T-helper 2 cell treated with Interferon-gamma antibody and Interleukin-4, amounts not matched to agents 5 μg/mL and 100 μg/mL, for 36 hours (primary cell): ENCODE measurements around the gene LIF.

Experiments
- DNase-seq: peaks from one replicate; pipeline ENCODE4 v3.0.0; 2021; ENCODE audit warnings: low spot score
- H3K27ac Mint-ChIP-seq: one replicate; pipeline ENCODE4 v1.8.0; 2021; ENCODE audit warnings: mild to moderate bottlenecking, mixed read lengths
- H3K27me3 Mint-ChIP-seq: one replicate; pipeline ENCODE4 v1.8.0; 2021; ENCODE audit warnings: low read depth, mixed read lengths
- H3K36me3 Mint-ChIP-seq: one replicate; pipeline ENCODE4 v1.8.0; 2021; ENCODE audit warnings: low read depth, mixed read lengths
- H3K4me1 Mint-ChIP-seq: one replicate; pipeline ENCODE4 v1.8.0; 2021; ENCODE audit warnings: low read depth, mixed read lengths
- H3K4me3 Mint-ChIP-seq: one replicate; pipeline ENCODE4 v1.8.0; 2022; ENCODE audit warnings: mild to moderate bottlenecking, moderate library complexity, mixed read lengths
- H3K9me3 Mint-ChIP-seq: one replicate; pipeline ENCODE4 v1.8.0; 2021; ENCODE audit warnings: mixed read lengths

Gene LIF

DNA sequence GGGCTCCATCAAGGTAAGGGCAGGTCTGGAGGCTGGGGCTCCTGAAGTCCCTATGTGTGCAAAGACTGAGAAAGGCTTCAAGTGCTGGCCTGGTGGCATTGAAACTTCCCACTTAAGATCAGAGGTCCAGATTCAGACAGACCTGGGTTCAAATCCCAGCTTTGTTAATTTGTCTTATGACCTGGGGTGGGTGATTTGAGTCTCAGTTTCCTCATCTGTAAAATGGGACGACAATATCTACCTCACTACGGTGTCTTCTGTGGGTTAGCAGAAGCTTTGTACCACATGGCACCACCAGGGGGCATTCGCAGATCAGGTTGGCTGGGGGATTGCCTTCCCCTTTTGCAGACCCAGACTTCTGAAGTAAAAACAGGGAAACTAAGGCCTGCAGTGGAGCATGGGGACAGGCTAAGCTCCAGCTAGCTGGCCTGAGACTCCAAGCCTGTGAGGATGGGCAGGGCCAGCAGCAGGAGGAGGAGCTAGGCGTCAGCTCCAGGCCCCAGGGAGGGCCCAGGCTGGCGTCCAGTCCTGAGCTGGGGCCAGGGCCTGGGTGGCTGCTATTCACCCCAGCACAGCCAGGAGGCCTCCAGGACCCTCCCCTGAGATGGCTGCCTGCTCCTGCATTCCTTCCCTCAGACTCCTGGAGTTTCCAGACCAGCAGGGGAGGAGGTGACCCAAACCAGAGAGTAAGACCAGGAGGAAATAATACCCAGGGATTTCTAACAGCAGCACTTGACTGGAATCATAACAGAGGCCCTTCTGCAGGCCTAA, 41.3 kb upstream of the LIF start:
- Mint-ChIP-seq H3K36me3 (peaks cover 23% of the 10 kb centered on the region), H3K27ac (peak overlapping the region; percentile 80), H3K4me1 (peaks cover 54% of the 10 kb centered on the region), H3K9me3 (no peaks in the 10 kb centered on the region), H3K27me3 (no peaks in the 10 kb centered on the region), H3K4me3 (peak overlapping the region; percentile 90)
- DNase-seq = peak; percentile 76

DNA sequence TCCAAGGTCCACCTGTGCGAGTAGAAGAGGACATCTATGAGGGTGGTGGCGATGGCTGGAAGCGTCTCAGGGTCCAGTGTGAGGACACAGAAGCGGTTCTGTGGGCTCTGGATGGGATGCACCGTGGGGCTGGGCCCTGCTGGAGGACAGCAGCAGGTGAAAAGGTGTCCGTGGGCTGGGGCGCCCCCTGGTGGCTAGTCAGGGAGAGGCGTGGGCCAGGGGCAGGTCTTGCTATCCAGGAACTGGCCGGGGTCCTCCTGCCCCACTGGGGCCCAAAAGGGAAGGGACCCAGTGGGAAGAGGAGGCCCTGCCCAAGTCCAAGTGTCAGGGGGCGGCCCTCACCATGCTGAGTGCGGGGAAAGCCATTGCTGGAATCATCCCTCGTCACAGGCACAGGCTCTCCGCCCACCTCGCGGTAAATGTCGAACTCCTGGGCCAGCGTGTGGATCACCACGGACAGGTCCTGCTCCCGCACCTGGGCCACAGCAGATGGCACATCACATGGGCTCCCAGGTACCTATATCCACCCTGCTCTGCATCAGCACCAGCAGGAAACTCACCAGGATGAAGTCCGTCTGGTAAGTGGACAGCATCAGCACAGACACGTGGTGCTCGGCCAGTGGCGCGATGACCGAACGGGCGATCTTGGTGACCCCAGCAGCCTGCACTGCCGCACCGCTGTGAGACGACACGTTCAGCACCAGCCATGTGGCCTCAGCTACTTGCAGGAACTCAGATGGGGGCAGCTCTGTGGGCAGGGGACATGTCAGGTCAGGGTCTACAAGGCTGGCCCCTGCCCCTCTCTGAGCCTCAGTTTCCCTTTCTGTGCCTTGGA, 40.5 kb upstream of the LIF start:
- DNase-seq = peak; percentile 83

DNA sequence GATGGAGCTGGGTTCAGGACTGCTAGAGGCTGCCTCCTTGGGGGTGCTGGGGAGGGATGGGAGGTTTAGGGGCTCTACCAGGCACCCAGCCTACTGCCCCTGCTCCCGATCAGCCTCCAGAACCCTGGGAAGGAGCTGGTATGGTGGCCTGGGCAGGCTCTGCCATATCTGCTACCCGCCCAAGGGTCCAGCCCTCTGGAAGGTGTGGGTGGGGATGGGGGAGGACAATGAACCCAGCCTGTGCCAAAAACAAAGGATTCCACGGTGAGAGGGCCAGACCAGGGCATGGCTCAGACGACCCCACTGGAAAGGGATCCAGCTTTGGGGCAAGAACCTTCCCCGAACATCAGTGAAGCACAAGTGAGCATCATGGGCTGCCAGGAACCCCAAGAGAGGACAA, 39.8 kb upstream of the LIF start:
- Mint-ChIP-seq H3K4me3 (peak overlapping the region; percentile 39), H3K9me3 (no peaks in the 10 kb centered on the region), H3K27me3 (no peaks in the 10 kb centered on the region), H3K4me1 (peaks cover 58% of the 10 kb centered on the region), H3K36me3 (peaks cover 25% of the 10 kb centered on the region), H3K27ac (peak overlapping the region; percentile 73)
- no peak for DNase-seq

More for the DNA sequence above, 40.5 kb upstream of the LIF start:
- Mint-ChIP-seq H3K9me3 (no peaks in the 10 kb centered on the region), H3K27me3 (no peaks in the 10 kb centered on the region), H3K27ac (peak overlapping the region; percentile 73), H3K4me3 (peak overlapping the region; percentile 90), H3K36me3 (peaks cover 26% of the 10 kb centered on the region), H3K4me1 (peaks cover 60% of the 10 kb centered on the region)

DNA sequence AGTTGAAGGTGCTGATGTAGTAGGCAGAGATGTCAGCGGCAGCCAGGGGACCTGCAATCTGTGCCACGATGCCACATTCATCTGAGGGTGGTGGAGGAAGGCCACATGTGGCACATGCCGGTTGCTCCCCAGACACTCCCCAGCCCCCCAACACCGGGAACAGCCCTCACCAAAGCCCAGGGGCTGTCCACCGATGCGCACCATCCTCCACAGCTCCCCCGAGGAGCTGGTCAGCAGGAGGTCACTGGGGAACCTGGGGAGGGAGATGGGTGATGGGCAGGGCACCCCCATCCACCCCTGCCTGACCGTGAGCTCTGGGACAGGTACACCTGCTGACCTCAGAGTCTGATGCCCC, 39.3 kb upstream of the LIF start:
- no peak overlapping the region for H3K4me3 Mint-ChIP-seq
- H3K27me3 Mint-ChIP-seq = no peaks in the 10 kb centered on the region
- peaks cover 25% of the 10 kb centered on the region for H3K36me3 Mint-ChIP-seq
- H3K9me3 Mint-ChIP-seq = no peaks in the 10 kb centered on the region
- H3K27ac Mint-ChIP-seq = no peak overlapping the region
- peaks cover 53% of the 10 kb centered on the region for H3K4me1 Mint-ChIP-seq
- DNase-seq = no peak

DNA sequence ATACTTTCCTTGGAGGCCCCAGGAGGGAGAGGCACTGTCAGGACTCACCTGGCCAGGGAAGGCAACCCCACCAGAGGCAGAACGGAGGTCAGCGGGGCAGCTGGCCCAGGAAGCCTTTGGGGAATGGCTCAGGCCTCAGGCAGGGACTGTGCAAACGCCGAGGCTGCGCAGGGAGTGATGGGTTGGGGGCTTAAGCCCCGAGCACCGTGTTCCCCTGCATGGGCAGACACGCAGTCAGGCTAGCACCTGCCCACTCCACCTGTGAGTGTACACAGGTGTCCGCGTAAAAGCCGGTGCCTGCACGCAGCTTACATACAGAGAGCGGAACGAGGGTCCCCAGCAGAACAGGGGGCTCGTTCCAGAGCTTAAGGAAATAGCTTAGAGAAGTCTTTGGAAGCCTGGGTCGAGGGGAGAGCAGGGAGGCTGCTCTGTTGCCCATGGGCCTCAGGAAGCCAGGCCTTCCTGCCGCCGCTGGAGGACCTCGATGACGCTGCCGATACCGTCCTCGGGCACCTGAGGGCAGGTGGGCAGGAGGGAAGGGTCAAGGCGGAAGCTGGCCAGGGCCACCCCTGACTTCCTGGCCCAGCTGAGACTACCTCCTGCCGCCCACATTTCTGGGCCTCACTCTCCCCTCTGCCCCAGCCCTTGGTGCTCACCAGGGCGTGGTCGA, 38.8 kb upstream of the LIF start:
- H3K36me3 Mint-ChIP-seq = peaks cover 25% of the 10 kb centered on the region
- no peaks in the 10 kb centered on the region for H3K9me3 Mint-ChIP-seq
- no peaks in the 10 kb centered on the region for H3K27me3 Mint-ChIP-seq
- peak overlapping the region; percentile 7 for H3K4me3 Mint-ChIP-seq
- DNase-seq = no peak
- peaks cover 48% of the 10 kb centered on the region for H3K4me1 Mint-ChIP-seq
- H3K27ac Mint-ChIP-seq = peak overlapping the region; percentile 78

DNA sequence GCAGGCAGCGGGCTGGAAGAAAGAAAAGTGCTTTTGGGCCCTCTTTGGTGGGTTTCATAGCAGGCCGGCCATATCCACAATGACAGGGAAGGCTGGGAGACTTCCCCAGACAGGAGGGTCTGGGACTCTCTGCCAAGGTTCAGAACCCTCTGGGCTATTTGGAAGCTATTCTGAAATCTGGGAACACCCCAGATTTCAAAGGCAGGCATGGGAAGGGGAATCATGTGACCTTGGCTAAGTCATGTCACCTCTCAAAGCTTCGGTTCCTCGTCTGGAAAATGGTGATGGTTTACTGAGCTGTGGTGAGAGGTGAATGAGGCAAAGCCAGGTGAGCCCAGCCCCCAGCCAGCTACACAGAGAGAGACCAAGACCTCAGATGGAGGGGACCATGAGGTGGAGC, 38.1 kb upstream of the LIF start:
- Mint-ChIP-seq H3K4me1 (peaks cover 44% of the 10 kb centered on the region), H3K4me3 (peak overlapping the region; percentile 67), H3K9me3 (no peaks in the 10 kb centered on the region), H3K36me3 (peaks cover 26% of the 10 kb centered on the region), H3K27me3 (no peaks in the 10 kb centered on the region), H3K27ac (peak overlapping the region; percentile 78)
- no peak for DNase-seq

DNA sequence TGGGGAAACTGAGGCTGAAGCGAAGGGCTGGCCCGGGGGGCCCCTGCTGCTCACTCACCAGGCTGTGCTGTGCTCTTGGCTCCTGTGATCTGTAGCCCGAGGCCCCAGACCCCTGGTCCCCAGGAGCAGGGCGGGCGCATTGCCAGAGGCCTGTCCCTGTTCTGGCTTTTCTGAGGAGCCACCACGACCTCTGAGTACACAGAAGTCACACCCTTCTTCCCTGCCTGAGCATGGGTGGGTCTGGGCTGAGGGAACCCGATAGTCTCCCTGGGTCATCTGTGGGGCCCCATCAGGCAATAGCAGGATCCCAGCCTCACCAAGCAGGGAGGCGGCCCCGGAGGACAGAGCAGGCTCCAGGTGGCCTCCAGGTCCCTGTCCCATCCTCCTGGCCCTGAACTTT, 37.6 kb upstream of the LIF start:
- Mint-ChIP-seq H3K27me3 (no peaks in the 10 kb centered on the region), H3K27ac (peak overlapping the region; percentile 72), H3K4me3 (peak overlapping the region; percentile 67), H3K9me3 (no peaks in the 10 kb centered on the region), H3K36me3 (peaks cover 29% of the 10 kb centered on the region), H3K4me1 (peaks cover 47% of the 10 kb centered on the region)
- DNase-seq = no peak

DNA sequence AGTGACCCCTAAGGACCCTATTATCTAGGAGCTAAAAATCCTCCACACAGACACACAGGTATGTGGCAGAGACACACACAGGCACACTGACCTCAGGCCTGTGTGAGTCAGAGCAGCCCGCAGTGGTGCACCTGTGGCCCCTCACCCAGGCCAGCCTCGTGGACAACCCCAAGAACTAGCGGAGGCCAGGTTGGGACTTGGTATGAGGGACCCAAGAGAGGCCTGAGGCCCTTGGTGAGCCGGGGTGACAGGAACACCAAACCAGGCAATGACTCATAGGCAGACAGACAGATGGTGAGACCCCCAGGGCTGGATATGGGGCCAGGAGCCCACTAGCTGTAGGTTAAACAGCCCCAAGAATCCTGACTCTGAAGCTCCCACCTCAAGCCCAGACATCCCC, 36.8 kb upstream of the LIF start:
- H3K4me3 Mint-ChIP-seq = peak overlapping the region; percentile 67
- H3K4me1 Mint-ChIP-seq = peaks cover 53% of the 10 kb centered on the region
- no peak for DNase-seq
- H3K27ac Mint-ChIP-seq = peak overlapping the region; percentile 77
- H3K27me3 Mint-ChIP-seq = no peaks in the 10 kb centered on the region
- no peaks in the 10 kb centered on the region for H3K9me3 Mint-ChIP-seq
- peaks cover 32% of the 10 kb centered on the region for H3K36me3 Mint-ChIP-seq

DNA sequence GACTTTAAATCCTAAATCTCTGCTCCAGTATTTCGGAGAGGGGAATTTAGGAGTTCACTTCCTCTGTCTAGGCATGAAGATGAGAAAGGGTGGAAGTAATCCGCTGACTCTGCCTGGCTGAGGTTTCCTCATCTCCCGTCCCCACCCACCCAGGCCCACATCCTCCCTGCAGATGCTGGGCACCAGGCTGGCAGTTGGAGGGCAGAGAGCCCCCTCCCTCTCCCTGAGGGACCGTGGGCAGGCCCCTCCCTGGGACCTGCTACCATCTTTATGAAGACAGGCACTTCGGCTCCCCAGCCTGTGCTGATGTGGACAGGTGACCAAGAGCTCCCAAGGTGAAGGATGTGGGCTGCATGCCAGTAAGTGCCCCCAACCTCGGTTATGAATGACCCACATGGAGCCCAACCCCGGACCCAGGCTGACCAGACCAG, 36.1 kb upstream of the LIF start:
- Mint-ChIP-seq H3K4me3 (peak overlapping the region; percentile 67), H3K4me1 (peaks cover 54% of the 10 kb centered on the region), H3K9me3 (no peaks in the 10 kb centered on the region), H3K36me3 (peaks cover 37% of the 10 kb centered on the region), H3K27me3 (no peaks in the 10 kb centered on the region), H3K27ac (peak overlapping the region; percentile 77)
- DNase-seq = no peak

DNA sequence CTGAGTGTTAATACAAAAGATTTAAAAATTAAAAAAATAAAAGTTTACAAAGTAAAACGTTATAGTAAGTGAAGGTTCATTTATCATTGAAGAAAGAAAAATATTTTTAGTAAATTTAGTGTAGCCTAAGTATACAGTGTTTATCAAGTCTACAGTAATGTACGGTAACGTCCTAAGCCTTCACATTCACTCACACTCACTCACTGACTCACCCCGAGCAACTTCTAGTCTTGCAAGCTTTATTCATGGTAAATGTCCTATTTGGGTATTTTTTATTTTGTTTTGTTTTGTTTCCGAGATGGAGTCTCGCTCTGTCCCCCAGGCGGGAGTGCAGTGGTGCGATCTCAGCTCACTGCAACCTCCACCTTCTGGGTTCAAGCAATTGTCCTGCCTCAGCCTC, 33.9 kb upstream of the LIF start:
- Mint-ChIP-seq H3K36me3 (peaks cover 44% of the 10 kb centered on the region), H3K4me1 (peaks cover 57% of the 10 kb centered on the region), H3K27ac (no peak overlapping the region), H3K4me3 (no peak overlapping the region), H3K27me3 (no peaks in the 10 kb centered on the region), H3K9me3 (no peaks in the 10 kb centered on the region)
- DNase-seq = no peak

DNA sequence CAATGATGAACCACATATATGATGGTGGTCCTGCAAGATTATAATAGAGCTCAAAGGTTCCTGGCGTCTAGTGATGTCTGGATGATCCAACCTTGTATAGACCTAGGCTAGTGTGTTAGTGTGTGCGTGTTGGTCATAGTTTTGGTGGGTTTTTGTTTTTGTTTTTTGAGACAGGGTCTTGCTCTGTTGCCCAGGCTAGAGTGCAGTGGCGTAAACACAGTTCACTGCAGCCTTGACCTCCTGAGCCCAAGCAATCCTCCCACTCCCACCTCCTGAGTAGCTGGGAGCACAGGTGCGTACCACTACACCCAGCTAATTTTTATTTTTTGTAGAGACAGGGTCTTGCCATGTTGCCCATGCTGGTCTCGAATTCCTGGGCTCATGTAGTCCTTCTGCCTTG, 33.4 kb upstream of the LIF start:
- peak overlapping the region; percentile 34 for H3K4me3 Mint-ChIP-seq
- peak overlapping the region; percentile 49 for H3K27ac Mint-ChIP-seq
- peaks cover 42% of the 10 kb centered on the region for H3K36me3 Mint-ChIP-seq
- H3K9me3 Mint-ChIP-seq = no peaks in the 10 kb centered on the region
- peaks cover 59% of the 10 kb centered on the region for H3K4me1 Mint-ChIP-seq
- H3K27me3 Mint-ChIP-seq = no peaks in the 10 kb centered on the region
- no peak for DNase-seq

DNA sequence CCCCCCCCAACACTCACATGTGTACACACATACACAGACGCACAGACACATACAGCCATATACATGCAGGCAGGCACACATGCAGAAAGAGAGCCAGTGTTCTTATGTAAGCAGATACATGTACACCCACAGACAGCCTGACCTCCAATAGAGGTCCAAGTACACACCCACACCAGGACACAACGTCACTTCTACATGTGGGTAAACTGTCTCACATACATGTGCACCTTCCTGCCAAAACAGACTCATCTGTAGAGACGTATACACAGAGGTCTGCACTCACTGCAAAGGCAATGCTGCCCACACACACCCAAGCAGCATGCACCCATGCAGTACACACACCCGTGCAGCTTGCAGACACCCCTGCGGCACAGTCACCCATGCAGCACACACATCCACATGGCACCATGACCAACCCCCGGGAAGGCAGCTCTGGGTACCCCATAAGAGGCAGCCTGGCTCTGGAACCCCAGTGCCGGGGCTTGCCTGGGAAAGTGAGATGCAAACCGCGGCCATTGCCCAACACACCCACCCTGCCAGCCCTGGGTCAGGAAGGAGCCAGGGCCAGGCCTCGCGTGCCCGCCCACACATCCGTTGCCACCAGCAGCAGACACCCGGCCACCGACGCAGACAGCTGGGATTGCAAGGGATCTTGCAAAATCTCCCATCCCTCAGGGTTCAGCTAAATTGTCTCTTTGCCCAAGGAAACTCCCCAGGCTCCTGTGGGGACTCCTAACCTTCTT, 32.7 kb upstream of the LIF start:
- Mint-ChIP-seq H3K4me3 (peak overlapping the region; percentile 34), H3K9me3 (no peaks in the 10 kb centered on the region), H3K36me3 (peaks cover 42% of the 10 kb centered on the region), H3K27me3 (no peaks in the 10 kb centered on the region), H3K4me1 (peaks cover 57% of the 10 kb centered on the region), H3K27ac (peak overlapping the region; percentile 49)
- DNase-seq = no peak

DNA sequence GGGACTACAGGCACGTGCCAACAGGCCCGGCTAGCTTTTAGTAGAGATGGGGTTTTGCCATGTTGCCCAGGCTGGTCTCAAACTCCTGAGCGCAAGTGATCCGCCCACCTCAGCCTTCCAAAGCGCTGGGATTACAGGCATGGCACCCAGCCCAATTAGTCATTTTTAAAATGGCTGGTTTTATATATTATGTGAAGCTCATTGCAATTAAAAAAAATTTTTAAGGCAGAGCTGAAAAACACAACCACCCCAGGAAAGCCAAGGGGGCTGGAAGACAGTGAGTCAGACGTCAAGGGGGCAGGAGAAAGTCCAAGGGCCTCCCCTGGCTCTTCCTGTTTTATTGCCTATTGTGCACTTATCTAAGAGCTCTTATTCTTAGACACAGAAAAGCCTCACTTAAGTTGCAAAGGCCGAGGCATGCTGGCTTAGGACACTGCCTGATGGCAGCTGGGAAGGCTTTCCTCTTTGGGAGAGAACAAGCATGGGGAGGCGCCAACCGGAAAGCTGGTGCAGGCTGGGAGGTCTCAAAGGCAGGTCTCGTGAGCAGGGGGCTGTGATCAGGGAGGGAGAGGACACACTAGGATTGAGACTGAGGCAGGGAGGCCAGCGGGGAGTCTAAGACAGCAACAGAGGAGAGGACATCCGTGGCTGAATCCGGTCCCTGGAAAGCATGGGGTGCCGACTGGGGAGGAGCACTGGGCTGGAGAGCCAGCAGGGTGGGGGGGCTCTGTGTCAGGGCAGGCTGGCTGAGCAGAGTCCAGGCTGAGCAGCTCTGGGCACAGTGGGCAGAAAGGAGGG, 31.2 kb upstream of the LIF start:
- H3K27ac Mint-ChIP-seq = peak overlapping the region; percentile 72

More for the DNA sequence above, 31.2 kb upstream of the LIF start:
- Mint-ChIP-seq H3K4me1 (peaks cover 58% of the 10 kb centered on the region), H3K4me3 (peak overlapping the region; percentile 43), H3K9me3 (no peaks in the 10 kb centered on the region), H3K36me3 (peaks cover 47% of the 10 kb centered on the region), H3K27me3 (no peaks in the 10 kb centered on the region)
- DNase-seq = no peak
